GM12878 (cell line): ENCODE measurements around the gene CCNJL. TPM values are rescaled to one million over a fixed set of nuclear protein-coding genes. Genes with fewer than 3 reads are reported as not detected.

Experiments
- ATAC-seq: fragments of 200-7000 bp; cut with Tn5 transposase; 3 replicates; pipeline ENCODE4 v1.9.1; 2020; ENCODE audit warnings: mild to moderate bottlenecking, moderate library complexity
- BruUV-seq: library from RNA; stranded (reverse); fragments of 400-500 nt; replicated peaks from 2 replicates; lab custom pipeline; 2021; lab: Mats Ljungman, UMichigan
- CTCF ChIA-PET: fragments of 300-600 bp; sonication (Branson Sonifier 250); formaldehyde crosslinking; extraction: SDS; loops from one replicate; lab custom pipeline; 2021; ENCODE audit warnings: inconsistent platforms; lab: Yijun Ruan, JAX
- POLR2A ChIA-PET: fragments of 350-600 bp; formaldehyde crosslinking; extraction: SDS; loops from one replicate; lab custom pipeline; 2021; ENCODE audit warnings: inconsistent platforms; lab: Charles Lee
- RAD21 ChIA-PET: fragments of 300-600 bp; sonication (Branson Sonifier 250); formaldehyde crosslinking; loops from one replicate; lab custom pipeline; 2023; ENCODE audit warnings: antibody characterized with exemption; ENCODE audit not compliant: unreplicated experiment; lab: Charles Lee
- SMC1A ChIA-PET: fragments of 300-600 bp; sonication (Branson Sonifier 250); formaldehyde crosslinking; loops from one replicate; lab custom pipeline; 2023; ENCODE audit not compliant: unreplicated experiment, uncharacterized antibody; lab: Charles Lee
- DNase-seq: peaks from one replicate; pipeline ENCODE4 v3.0.0-alpha.2; 2011; ENCODE audit warnings: low read depth, low spot score
- FAIRE-seq: peaks from 3 replicates; lab custom pipeline; 2011; peaks lifted over from hg19 to GRCh38; lab: Jason Lieb, UNC
- H2AFZ ChIP-seq: 2 replicates; pipeline ENCODE4 v1.6.0; 2011; ENCODE audit warnings: low read depth, low read length, control low read depth; ENCODE audit not compliant: control insufficient read depth
- H3K27ac ChIP-seq: 2 replicates; pipeline ENCODE4 v1.5.1; 2011; ENCODE audit warnings: control low read depth; ENCODE audit not compliant: control insufficient read depth, insufficient read depth
- H3K27me3 ChIP-seq, 2 experiments: replicated peaks in 1 of 2; 2 replicates each; pipeline versions ENCODE4 v1.6.0 to v1.6.1; 2011; ENCODE audit warnings: low read length in 1 of 2; ENCODE audit not compliant: control insufficient read depth in 2 of 2, insufficient read depth in 2 of 2
- H3K36me3 ChIP-seq, 2 experiments: 2 replicates each; pipeline ENCODE4 v1.5.1; 2011; ENCODE audit warnings: low read length in 1 of 2; ENCODE audit not compliant: control insufficient read depth in 2 of 2, insufficient read depth in 2 of 2
- H3K4me1 ChIP-seq: 2 replicates; pipeline ENCODE4 v1.6.1; 2011; ENCODE audit warnings: mild to moderate bottlenecking, low read length, moderate library complexity, mixed read lengths; ENCODE audit not compliant: control insufficient read depth, insufficient read depth
- H3K4me2 ChIP-seq: 2 replicates; pipeline ENCODE4 v1.6.0; 2011; ENCODE audit warnings: control low read depth; ENCODE audit not compliant: control insufficient read depth, insufficient read depth
- H3K4me3 ChIP-seq: fragments of 200-600 bp; sonication (generic); 2 replicates; pipeline ENCODE4 v1.5.1; 2016
- H3K79me2 ChIP-seq: 2 replicates; pipeline ENCODE4 v1.6.0; 2011; ENCODE audit warnings: low read length; ENCODE audit not compliant: control insufficient read depth, insufficient read depth
- H3K9ac ChIP-seq: 2 replicates; pipeline ENCODE4 v1.8.0; 2011; ENCODE audit warnings: low read length, control low read depth, mixed read lengths; ENCODE audit not compliant: control insufficient read depth, insufficient read depth
- H3K9me3 ChIP-seq: replicated peaks from 3 replicates; pipeline ENCODE4 v1.5.1; 2011; ENCODE audit warnings: mild to moderate bottlenecking, low read length; ENCODE audit not compliant: control insufficient read depth, insufficient read depth
- H4K20me1 ChIP-seq: 2 replicates; pipeline ENCODE4 v1.6.0; 2011; ENCODE audit not compliant: control insufficient read depth, insufficient read depth
- BRCA1 ChIP-seq: IDR thresholded peaks from 2 replicates; pipeline ENCODE4 v1.6.1; 2011; ENCODE audit warnings: low read depth, low read length, improper control_type of control experiment
- CBX3 ChIP-seq: fragments of 200-600 bp; sonication (generic); IDR thresholded peaks from 2 replicates; pipeline ENCODE4 v1.6.1; 2016; ENCODE audit warnings: low read depth, borderline replicate concordance
- JUNB ChIP-seq: IDR thresholded peaks from 2 replicates; pipeline ENCODE4 v1.6.1; 2016; ENCODE audit warnings: antibody characterized with exemption, mild to moderate bottlenecking
- KAT2A ChIP-seq: conservative IDR thresholded peaks from 2 replicates; pipeline ENCODE4 v1.6.1; 2011; ENCODE audit warnings: low read depth, low read length; ENCODE audit not compliant: control insufficient read depth
- PAX5 ChIP-seq: IDR thresholded peaks from 2 replicates; pipeline ENCODE4 v1.6.1; 2011; ENCODE audit warnings: low read depth, low read length, borderline replicate concordance
- PAX8 ChIP-seq: fragments of 450-650 bp; IDR thresholded peaks from 2 replicates; pipeline ENCODE4 v1.6.1; 2017; ENCODE audit warnings: mild to moderate bottlenecking, moderate library complexity
- TCF12 ChIP-seq: IDR thresholded peaks from 2 replicates; pipeline ENCODE4 v1.6.1; 2011; ENCODE audit warnings: low read depth, mild to moderate bottlenecking, low read length
- WRNIP1 ChIP-seq: IDR thresholded peaks from 2 replicates; pipeline ENCODE4 v1.6.1; 2011; ENCODE audit warnings: low read depth, low read length, improper control_type of control experiment, borderline replicate concordance
- ZNF217 ChIP-seq: fragments of 450-650 bp; IDR thresholded peaks from 2 replicates; pipeline ENCODE4 v1.6.1; 2017; ENCODE audit warnings: antibody characterized with exemption, mild to moderate bottlenecking
- WGBS: methylation state at CpG from one replicate; pipeline ENCODE4 v1.1.6; 2016; ENCODE audit warnings: low lambda C conversion rate; ENCODE audit not compliant: insufficient replicate concordance, insufficient coverage; ENCODE audit errors: missing lambda C conversion rate; 5-methylcytosine and 5-hydroxymethylcytosine counted together
- in situ Hi-C: fragments of 300-500 bp; cut with MboI; formaldehyde crosslinking; loops from 9 replicates; pipeline ENCODE4 v1.14.3; 2018; ENCODE audit warnings: mixed read lengths
- intact Hi-C: fragments of 100-400 bp; cut with micrococcal nuclease; formaldehyde crosslinking; loops from one replicate; pipeline ENCODE4 v1.14.2; 2022; ENCODE audit not compliant: unreplicated experiment
- polyA plus RNA-seq, 11 experiments: library from polyadenylated mRNA; depleted of rRNA in 4 of 11; unstranded in 6 of 11; stranded (reverse) in 5 of 11; fragments of >200 nt; fragmentation: Nextera tagmentation in 4 of 11; fragmentation: Illumina TruSeq in 1 of 11; extraction: Ambion mirVana in 4 of 11; extraction: Trizol in 1 of 11; gene quantifications; 1 replicate in 1 of 11; 2 replicates in 10 of 11; pipeline versions ENCODE4 v1.2.1 to v1.2.3, GENCODE V29; 2011 to 2016; ENCODE audit warnings: inconsistent platforms in 2 of 11, missing spikeins in 2 of 11, low read depth in 1 of 11
- total RNA-seq, 4 experiments: library from RNA; depleted of rRNA in 3 of 4; stranded (reverse); fragments of >200 nt in 3 of 4; fragmentation: Illumina TruSeq in 1 of 4; extraction: Trizol in 1 of 4; gene quantifications; 2 replicates each; pipeline versions ENCODE4 v1.2.1 to v1.2.3, GENCODE V29; 2013 to 2021
- TF ChIP-seq, protein P1 (sequence below): IDR thresholded peaks from 2 replicates; pipeline ENCODE4 v1.6.1; 2012; ENCODE audit warnings: mild to moderate bottlenecking, low read depth, low read length
- TF ChIP-seq, protein P2 (sequence below): fragments of 450-650 bp; IDR thresholded peaks from 2 replicates; pipeline ENCODE4 v1.6.1; 2018; ENCODE audit warnings: mild to moderate bottlenecking, low read depth, moderate library complexity; ENCODE audit not compliant: partially characterized antibody
- TF ChIP-seq, protein P3 (sequence below): IDR thresholded peaks from 2 replicates; pipeline ENCODE4 v1.6.1; 2011; ENCODE audit warnings: low read depth, low read length, improper control_type of control experiment, borderline replicate concordance
- TF ChIP-seq, protein P4 (sequence below): IDR thresholded peaks from 2 replicates; pipeline ENCODE4 v1.6.1; 2012; ENCODE audit warnings: low read depth, low read length, improper control_type of control experiment

CCNJL gene
- total and polyA plus RNA-seq, 10 of the 15 experiments (the other 5 are each of a cell fraction or from before 2014, with no cell fraction given) = 0.09 to 0.20 (median 0.10) TPM; not detected in 7

DNA sequence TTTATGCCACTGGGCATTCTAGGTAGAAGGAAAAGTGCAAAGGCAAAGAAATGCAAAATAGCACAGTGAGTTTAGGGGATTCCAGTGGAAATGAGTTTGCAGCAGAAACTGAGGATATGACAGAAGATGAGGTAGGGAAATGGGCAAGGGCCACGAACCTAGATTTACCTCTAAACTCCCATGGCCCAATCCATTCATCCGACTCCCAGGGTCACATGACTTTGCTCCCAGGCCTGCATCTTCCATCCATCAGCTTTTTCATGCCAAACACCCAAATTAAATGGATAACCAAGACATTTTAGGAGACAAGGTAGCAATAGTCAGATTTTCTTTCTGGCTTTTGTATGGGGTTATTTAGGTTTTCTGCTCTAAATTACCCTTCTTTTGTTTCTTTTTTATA is 105.3 kb downstream of the CCNJL start:
- RAD21 ChIA-PET = no interaction called here
- 46% methylated on average over 2 of the region's 2 CpGs for WGBS
- no peak for TF ChIP-seq JUNB
- TF ChIP-seq WRNIP1 = no peak
- TF ChIP-seq, protein P1, sequence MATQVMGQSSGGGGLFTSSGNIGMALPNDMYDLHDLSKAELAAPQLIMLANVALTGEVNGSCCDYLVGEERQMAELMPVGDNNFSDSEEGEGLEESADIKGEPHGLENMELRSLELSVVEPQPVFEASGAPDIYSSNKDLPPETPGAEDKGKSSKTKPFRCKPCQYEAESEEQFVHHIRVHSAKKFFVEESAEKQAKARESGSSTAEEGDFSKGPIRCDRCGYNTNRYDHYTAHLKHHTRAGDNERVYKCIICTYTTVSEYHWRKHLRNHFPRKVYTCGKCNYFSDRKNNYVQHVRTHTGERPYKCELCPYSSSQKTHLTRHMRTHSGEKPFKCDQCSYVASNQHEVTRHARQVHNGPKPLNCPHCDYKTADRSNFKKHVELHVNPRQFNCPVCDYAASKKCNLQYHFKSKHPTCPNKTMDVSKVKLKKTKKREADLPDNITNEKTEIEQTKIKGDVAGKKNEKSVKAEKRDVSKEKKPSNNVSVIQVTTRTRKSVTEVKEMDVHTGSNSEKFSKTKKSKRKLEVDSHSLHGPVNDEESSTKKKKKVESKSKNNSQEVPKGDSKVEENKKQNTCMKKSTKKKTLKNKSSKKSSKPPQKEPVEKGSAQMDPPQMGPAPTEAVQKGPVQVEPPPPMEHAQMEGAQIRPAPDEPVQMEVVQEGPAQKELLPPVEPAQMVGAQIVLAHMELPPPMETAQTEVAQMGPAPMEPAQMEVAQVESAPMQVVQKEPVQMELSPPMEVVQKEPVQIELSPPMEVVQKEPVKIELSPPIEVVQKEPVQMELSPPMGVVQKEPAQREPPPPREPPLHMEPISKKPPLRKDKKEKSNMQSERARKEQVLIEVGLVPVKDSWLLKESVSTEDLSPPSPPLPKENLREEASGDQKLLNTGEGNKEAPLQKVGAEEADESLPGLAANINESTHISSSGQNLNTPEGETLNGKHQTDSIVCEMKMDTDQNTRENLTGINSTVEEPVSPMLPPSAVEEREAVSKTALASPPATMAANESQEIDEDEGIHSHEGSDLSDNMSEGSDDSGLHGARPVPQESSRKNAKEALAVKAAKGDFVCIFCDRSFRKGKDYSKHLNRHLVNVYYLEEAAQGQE = no peak
- TF ChIP-seq, protein P2, sequence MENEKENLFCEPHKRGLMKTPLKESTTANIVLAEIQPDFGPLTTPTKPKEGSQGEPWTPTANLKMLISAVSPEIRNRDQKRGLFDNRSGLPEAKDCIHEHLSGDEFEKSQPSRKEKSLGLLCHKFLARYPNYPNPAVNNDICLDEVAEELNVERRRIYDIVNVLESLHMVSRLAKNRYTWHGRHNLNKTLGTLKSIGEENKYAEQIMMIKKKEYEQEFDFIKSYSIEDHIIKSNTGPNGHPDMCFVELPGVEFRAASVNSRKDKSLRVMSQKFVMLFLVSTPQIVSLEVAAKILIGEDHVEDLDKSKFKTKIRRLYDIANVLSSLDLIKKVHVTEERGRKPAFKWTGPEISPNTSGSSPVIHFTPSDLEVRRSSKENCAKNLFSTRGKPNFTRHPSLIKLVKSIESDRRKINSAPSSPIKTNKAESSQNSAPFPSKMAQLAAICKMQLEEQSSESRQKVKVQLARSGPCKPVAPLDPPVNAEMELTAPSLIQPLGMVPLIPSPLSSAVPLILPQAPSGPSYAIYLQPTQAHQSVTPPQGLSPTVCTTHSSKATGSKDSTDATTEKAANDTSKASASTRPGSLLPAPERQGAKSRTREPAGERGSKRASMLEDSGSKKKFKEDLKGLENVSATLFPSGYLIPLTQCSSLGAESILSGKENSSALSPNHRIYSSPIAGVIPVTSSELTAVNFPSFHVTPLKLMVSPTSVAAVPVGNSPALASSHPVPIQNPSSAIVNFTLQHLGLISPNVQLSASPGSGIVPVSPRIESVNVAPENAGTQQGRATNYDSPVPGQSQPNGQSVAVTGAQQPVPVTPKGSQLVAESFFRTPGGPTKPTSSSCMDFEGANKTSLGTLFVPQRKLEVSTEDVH = no peak
- no peak for TF ChIP-seq ZNF217
- TF ChIP-seq PAX8 = no peak
- TF ChIP-seq PAX5 = no peak
- no peak for TF ChIP-seq KAT2A
- TF ChIP-seq, protein P3, sequence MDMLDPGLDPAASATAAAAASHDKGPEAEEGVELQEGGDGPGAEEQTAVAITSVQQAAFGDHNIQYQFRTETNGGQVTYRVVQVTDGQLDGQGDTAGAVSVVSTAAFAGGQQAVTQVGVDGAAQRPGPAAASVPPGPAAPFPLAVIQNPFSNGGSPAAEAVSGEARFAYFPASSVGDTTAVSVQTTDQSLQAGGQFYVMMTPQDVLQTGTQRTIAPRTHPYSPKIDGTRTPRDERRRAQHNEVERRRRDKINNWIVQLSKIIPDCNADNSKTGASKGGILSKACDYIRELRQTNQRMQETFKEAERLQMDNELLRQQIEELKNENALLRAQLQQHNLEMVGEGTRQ = no peak
- TF ChIP-seq, protein P4, sequence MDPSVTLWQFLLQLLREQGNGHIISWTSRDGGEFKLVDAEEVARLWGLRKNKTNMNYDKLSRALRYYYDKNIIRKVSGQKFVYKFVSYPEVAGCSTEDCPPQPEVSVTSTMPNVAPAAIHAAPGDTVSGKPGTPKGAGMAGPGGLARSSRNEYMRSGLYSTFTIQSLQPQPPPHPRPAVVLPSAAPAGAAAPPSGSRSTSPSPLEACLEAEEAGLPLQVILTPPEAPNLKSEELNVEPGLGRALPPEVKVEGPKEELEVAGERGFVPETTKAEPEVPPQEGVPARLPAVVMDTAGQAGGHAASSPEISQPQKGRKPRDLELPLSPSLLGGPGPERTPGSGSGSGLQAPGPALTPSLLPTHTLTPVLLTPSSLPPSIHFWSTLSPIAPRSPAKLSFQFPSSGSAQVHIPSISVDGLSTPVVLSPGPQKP = no peak
- TF ChIP-seq BRCA1 = no peak
- no peak for TF ChIP-seq TCF12
- TF ChIP-seq CBX3 = no peak

More for the DNA sequence above, 105.3 kb downstream of the CCNJL start:
- ChIA-PET CTCF (interaction anchor here (1.3 to 1.8 kb wide), 2 partner anchors 139 to 185 kb away, joined by 5 read pairs; no protein-coding TSS in a partner anchor), SMC1A (interaction anchor here (1.0 to 1.5 kb wide), 2 partner anchors 14 to 15 kb away, joined by 3 read pairs; no protein-coding TSS in a partner anchor), POLR2A (interaction anchor here (0.5 kb wide), 1 partner anchor 144 kb away, joined by 4 read pairs; no protein-coding TSS in a partner anchor)
- H3K27ac ChIP-seq = no peak overlapping the region
- in situ Hi-C loops = no loop called here
- ATAC-seq (no peak), FAIRE-seq (no peak), DNase-seq (no peak)
- peaks cover 5% of the 10 kb centered on the region; the same call in 1 of the 2 replicates for H3K4me1 ChIP-seq
- H4K20me1 ChIP-seq = no peaks in the 10 kb centered on the region
- no peaks in the 10 kb centered on the region for H3K79me2 ChIP-seq
- BruUV-seq = no TSS peak
- no peak overlapping the region for H3K4me2 ChIP-seq
- H3K9me3 ChIP-seq = no peaks in the 10 kb centered on the region
- intact Hi-C loops = no loop called here
- H3K27me3 ChIP-seq = no peaks in the 10 kb centered on the region
- H3K36me3 ChIP-seq = no peaks in the 10 kb centered on the region
- no peak overlapping the region for H3K4me3 ChIP-seq
- no peak overlapping the region for H2AFZ ChIP-seq
- no peak overlapping the region for H3K9ac ChIP-seq
